ENCODE measurements around the gene ZNHIT3.

- no peak for TF ChIP-seq CTCF (conservative IDR thresholded peaks at IDR 0.05; ENCODE audit: low read depth, low read length)
- no peak for TF ChIP-seq EZH2 (IDR thresholded peaks at IDR 0.05; ENCODE audit: low read length, unreplicated experiment)
Observed at GRCh38 chr17:36500745-36501225, 14.3 kb downstream of the ZNHIT3 start.
